Measurements from ENCODE around the gene RGPD8. TPM values are rescaled to one million over a fixed set of nuclear protein-coding genes. Genes with fewer than 3 reads are reported as not detected.

Gene RGPD8
- total RNA-seq, 1 donor from 2014 or later = 5.0 TPM

DNA sequence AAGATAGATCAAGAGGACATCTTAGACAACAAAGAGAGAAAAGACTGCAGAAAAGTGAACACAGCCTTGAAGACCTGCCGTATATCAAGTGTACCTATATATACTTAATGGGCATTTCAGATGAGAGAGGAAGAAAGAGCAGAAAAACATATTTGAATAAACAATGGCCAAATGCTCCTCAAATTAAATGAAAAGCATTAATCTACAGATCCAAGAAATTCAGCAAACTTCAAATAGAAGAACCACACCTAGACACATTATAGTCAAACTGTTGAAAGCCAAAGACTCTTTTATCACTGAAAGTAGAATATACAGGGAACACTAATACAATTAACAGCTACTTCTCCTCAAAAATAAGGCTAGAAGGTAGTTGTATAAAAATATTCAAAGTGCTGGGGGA, 29.8 kb upstream of the RGPD8 start:
- Mint-ChIP-seq H3K27ac (ENCODE audit: unreplicated experiment) (no peak overlapping the region), H3K36me3 (ENCODE audit: low read depth) (peaks cover 3% of the 10 kb centered on the region), H3K9me3 (ENCODE audit: low read depth) (peaks cover 18% of the 10 kb centered on the region), H3K4me3 (ENCODE audit: unreplicated experiment) (no peak overlapping the region), H3K27me3 (ENCODE audit: low read depth) (peaks cover 15% of the 10 kb centered on the region), H3K4me1 (ENCODE audit: low read depth) (no peaks in the 10 kb centered on the region)
- TF ChIP-seq, protein P1, sequence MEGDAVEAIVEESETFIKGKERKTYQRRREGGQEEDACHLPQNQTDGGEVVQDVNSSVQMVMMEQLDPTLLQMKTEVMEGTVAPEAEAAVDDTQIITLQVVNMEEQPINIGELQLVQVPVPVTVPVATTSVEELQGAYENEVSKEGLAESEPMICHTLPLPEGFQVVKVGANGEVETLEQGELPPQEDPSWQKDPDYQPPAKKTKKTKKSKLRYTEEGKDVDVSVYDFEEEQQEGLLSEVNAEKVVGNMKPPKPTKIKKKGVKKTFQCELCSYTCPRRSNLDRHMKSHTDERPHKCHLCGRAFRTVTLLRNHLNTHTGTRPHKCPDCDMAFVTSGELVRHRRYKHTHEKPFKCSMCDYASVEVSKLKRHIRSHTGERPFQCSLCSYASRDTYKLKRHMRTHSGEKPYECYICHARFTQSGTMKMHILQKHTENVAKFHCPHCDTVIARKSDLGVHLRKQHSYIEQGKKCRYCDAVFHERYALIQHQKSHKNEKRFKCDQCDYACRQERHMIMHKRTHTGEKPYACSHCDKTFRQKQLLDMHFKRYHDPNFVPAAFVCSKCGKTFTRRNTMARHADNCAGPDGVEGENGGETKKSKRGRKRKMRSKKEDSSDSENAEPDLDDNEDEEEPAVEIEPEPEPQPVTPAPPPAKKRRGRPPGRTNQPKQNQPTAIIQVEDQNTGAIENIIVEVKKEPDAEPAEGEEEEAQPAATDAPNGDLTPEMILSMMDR (IDR thresholded peaks at IDR 0.05) = no peak
- no peak for DNase-seq (ENCODE audit: low spot score)

DNA sequence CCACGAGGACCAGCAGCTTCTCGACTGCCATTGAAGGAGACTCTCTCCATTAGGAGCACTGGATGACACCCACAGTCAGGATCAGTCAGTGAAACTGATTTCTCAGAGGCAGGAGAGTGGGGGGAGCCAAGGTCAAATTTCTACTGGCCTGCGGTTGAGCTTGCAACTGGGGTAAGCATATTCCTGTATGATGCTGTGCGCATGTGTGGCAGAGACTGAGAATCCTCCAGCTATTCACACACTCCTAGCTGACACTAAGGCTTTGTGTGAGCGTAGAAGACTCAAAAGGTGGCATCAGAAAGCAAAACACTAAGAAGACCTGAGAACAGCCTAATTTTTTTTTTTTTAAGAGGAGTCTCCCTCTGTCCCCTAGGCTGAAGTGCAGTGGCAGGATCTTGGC, 28.7 kb upstream of the RGPD8 start:
- Mint-ChIP-seq H3K4me1 (ENCODE audit: low read depth) (no peaks in the 10 kb centered on the region), H3K4me3 (ENCODE audit: unreplicated experiment) (no peak overlapping the region), H3K9me3 (ENCODE audit: low read depth) (peaks cover 8% of the 10 kb centered on the region), H3K36me3 (ENCODE audit: low read depth) (peaks cover 3% of the 10 kb centered on the region), H3K27ac (ENCODE audit: unreplicated experiment) (no peak overlapping the region), H3K27me3 (ENCODE audit: low read depth) (peaks cover 18% of the 10 kb centered on the region)
- no peak for DNase-seq (ENCODE audit: low spot score)
- TF ChIP-seq, protein P1 (IDR thresholded peaks at IDR 0.05) = no peak

DNA sequence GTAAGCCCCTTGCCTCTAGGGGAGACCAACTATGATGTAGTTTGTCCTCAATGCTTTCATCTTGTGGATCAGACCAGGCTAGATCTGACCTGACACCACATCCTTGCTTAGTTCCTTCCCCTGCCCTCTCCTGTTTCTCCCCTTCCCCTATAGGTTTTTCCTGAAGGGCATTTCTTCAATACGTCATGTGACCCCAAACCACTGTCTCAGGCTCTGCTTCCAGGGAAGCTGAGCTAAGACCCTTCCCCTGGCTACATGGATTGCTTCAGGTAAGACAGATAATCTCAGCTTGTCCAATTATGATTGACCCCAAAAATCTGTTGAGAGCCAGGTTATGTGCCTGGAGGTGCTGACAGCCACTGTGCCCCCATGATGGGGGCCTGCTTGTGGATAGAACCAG, 25.9 kb upstream of the RGPD8 start:
- DNase-seq (ENCODE audit: low spot score) = no peak
- peaks cover 18% of the 10 kb centered on the region for H3K27me3 Mint-ChIP-seq (ENCODE audit: low read depth)
- H3K27ac Mint-ChIP-seq (ENCODE audit: unreplicated experiment) = no peak overlapping the region
- no peak overlapping the region for H3K4me3 Mint-ChIP-seq (ENCODE audit: unreplicated experiment)
- H3K36me3 Mint-ChIP-seq (ENCODE audit: low read depth) = peaks cover 3% of the 10 kb centered on the region
- H3K4me1 Mint-ChIP-seq (ENCODE audit: low read depth) = no peaks in the 10 kb centered on the region
- peaks cover 8% of the 10 kb centered on the region for H3K9me3 Mint-ChIP-seq (ENCODE audit: low read depth)
- TF ChIP-seq, protein P1 (IDR thresholded peaks at IDR 0.05) = no peak

DNA sequence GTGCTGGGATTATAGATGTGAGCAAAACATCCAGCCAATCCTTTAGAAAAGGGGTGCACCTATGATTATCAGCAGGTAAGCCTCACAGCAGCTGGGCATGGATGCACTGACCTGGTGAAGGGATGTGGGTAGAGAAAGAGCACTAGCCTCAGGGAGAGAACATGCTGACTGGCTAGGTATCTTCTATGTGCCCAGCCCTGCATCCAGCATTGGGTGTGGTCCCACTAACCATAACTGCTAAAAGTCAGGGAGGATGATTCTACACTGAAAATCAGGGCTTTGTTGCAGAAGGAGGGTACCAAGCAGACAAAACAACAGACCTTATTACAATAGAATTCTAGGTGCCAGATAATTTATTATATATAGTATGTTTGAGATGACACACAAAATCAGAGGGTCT, 21.1 kb upstream of the RGPD8 start:
- DNase-seq (ENCODE audit: low spot score) = no peak
- peaks cover 12% of the 10 kb centered on the region for H3K9me3 Mint-ChIP-seq (ENCODE audit: low read depth)
- no peak overlapping the region for H3K4me3 Mint-ChIP-seq (ENCODE audit: unreplicated experiment)
- TF ChIP-seq, protein P1 (IDR thresholded peaks at IDR 0.05) = no peak
- H3K27ac Mint-ChIP-seq (ENCODE audit: unreplicated experiment) = no peak overlapping the region
- H3K27me3 Mint-ChIP-seq (ENCODE audit: low read depth) = peaks cover 10% of the 10 kb centered on the region
- H3K4me1 Mint-ChIP-seq (ENCODE audit: low read depth) = no peaks in the 10 kb centered on the region
- H3K36me3 Mint-ChIP-seq (ENCODE audit: low read depth) = peaks cover 1% of the 10 kb centered on the region

DNA sequence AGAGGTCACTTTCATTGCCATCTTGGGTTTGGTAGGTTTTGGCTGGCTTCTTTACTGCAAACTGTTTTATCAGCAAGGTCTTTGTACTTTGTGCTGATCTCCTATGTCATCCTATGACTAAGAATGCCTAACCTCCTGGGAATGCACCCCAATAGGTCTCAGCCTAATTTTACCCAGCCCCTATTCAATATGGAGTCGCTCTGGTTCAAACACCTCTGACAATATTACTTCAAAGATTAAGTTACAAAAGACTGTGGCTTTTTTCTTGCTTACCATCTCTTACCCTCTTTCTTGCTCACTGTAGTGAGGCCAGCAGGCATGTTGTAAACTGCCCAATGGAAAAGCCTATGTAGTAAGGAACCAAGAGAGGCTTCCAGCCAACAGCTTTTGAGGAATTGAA, 17.9 kb upstream of the RGPD8 start:
- Mint-ChIP-seq H3K9me3 (ENCODE audit: low read depth) (peaks cover 12% of the 10 kb centered on the region), H3K36me3 (ENCODE audit: low read depth) (peaks cover 1% of the 10 kb centered on the region), H3K4me1 (ENCODE audit: low read depth) (no peaks in the 10 kb centered on the region), H3K27me3 (ENCODE audit: low read depth) (no peaks in the 10 kb centered on the region), H3K27ac (ENCODE audit: unreplicated experiment) (no peak overlapping the region), H3K4me3 (ENCODE audit: unreplicated experiment) (no peak overlapping the region)
- TF ChIP-seq, protein P1 (IDR thresholded peaks at IDR 0.05) = no peak
- no peak for DNase-seq (ENCODE audit: low spot score)

Data from chondrocyte (in vitro differentiated cells).